Psoas muscle (tissue), 8 donors: ENCODE data around the gene MIAT. TPM values are rescaled to one million over a fixed set of nuclear protein-coding genes. Genes with fewer than 3 reads are reported as not detected.

ENCODE experiments used
- ATAC-seq, 4 donors: fragments of 200-7000 bp; cut with Tn5 transposase; one replicate each; pipeline ENCODE4 v1.9.1; 2020; ENCODE audit warnings: moderate library complexity in 3 of 4, mild to moderate bottlenecking in 2 of 4
- DNase-seq, 2 donors: peaks; one replicate each; pipeline ENCODE4 v3.0.0-alpha.2; 2020
- H3K27ac ChIP-seq: fragments of 200-600 bp; one replicate; pipeline ENCODE4 v1.8.0; 2022
- H3K27me3 ChIP-seq, 3 donors: fragments of 200-600 bp in 1 of 3; one replicate each; pipeline versions ENCODE4 v1.6.1 to v1.8.0; 2013 to 2022; ENCODE audit warnings: low read length in 2 of 3, mild to moderate bottlenecking in 2 of 3, moderate library complexity in 1 of 3; ENCODE audit not compliant: insufficient read depth in 3 of 3
- H3K36me3 ChIP-seq, 2 donors: fragments of 200-600 bp in 1 of 2; one replicate each; pipeline versions ENCODE4 v1.6.1 to v1.8.0; 2013 to 2022; ENCODE audit warnings: low read depth in 1 of 2, mild to moderate bottlenecking in 1 of 2, moderate library complexity in 1 of 2; ENCODE audit not compliant: insufficient read depth in 1 of 2
- H3K4me1 ChIP-seq: fragments of 200-600 bp; one replicate; pipeline ENCODE4 v1.8.0; 2022
- H3K4me3 ChIP-seq: fragments of 200-600 bp; one replicate; pipeline ENCODE4 v1.8.0; 2022; ENCODE audit warnings: mild to moderate bottlenecking
- H3K9me3 ChIP-seq: fragments of 200-600 bp; one replicate; pipeline ENCODE4 v1.8.0; 2022
- WGBS, 3 donors: extraction: QIAGEN DNeasy Blood & Tissue Kit; methylation state at CpG; one replicate each; pipeline versions ENCODE4 v1.1.6 to v1.1.7; 2013; 5-methylcytosine and 5-hydroxymethylcytosine counted together
- intact Hi-C, 2 donors: fragments of 100-400 bp; cut with DNase I; formaldehyde crosslinking; loops; one replicate each; pipeline versions ENCODE4 v1.11.0 to v1.14.2; 2022
- polyA plus RNA-seq, 3 donors: library from polyadenylated mRNA; stranded (reverse); fragments of 200-250 nt; gene quantifications; one replicate each; pipeline ENCODE4 v1.2.3, GENCODE V29; 2013
- total RNA-seq, 4 donors: library from RNA; stranded (reverse); fragmentation: NEBNext Ultra II Directional in 2 of 4; extraction: Animal tissue kit (Norgen Biotek cat#: 25700) in 2 of 4; gene quantifications; one replicate each; pipeline versions ENCODE4 v1.2.1 to v1.2.4, GENCODE V29; 2021 to 2023
- TF ChIP-seq, protein P1 (sequence below): fragments of 200-600 bp; IDR thresholded peaks from one replicate; pipeline ENCODE4 v1.8.0; 2022; ENCODE audit warnings: antibody characterized with exemption
- donor health status: healthy with polysubstance abuse.
- donor health status: DM: no; HTN: no; CAD: no; lungs with moderate emphysema.
- donor health status: Bipolar disorder and iron deficiency.
- donor health status: healthy.
- donor health status: DM: yes; HTN: yes; CAD: no.
- donor health status: DM: no; HTN: no; CAD: no.
- donor health status: DM: no; HTN: no; CAD: no.
- donor health status: DM: yes; HTN: yes; CAD: no.

The MIAT gene
- total and polyA plus RNA-seq, 7 donors = 0.04 to 0.59 (median 0.30) TPM

DNA sequence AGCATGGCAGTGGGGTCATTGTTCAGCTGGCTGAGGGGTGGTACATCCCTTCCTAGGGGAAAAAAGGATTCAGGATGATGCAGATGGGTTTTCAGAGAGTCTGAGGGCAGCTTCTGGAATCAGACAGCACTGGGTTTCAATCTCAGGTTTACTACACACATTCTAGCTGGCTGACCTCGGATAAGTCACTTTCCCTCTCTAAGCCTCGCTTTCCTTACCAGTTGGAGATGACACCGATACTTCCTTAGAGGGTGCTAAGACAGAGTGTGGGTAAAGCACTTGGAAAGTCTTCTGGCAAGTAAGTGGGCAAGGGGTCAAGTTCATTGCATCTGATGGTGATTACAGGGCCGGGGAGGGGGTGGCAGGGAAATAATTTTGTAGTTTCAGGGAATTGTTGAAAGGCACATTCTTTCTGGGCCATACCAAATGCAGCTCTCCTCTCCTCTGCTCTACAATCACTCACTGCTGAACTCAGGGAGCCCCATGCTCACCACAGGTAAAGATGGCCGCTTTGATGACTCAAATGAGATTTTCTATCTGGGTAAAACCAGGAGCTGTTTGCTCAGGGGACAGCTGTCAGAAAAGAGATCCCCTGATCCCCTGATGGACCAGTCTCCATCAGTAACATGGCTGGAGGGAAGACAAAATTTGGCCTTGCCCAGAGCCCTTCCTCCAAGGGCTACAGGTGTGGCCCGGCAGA is 6.5 kb upstream of the MIAT start:
- 78 to 82% (median 80%) methylated on average over 6 of the region's 6 CpGs for WGBS, 3 donors
- H3K27ac ChIP-seq = no peak overlapping the region
- peaks cover 0 to 18% (median 4%) of the 10 kb centered on the region in 3 donors for H3K27me3 ChIP-seq
- no peak overlapping the region for H3K4me3 ChIP-seq
- ATAC-seq = no peak
- no peaks in the 10 kb centered on the region for H3K36me3 ChIP-seq
- H3K4me1 ChIP-seq = no peaks in the 10 kb centered on the region
- no peak for DNase-seq
- intact Hi-C loops = no loop called here
- TF ChIP-seq, protein P1, sequence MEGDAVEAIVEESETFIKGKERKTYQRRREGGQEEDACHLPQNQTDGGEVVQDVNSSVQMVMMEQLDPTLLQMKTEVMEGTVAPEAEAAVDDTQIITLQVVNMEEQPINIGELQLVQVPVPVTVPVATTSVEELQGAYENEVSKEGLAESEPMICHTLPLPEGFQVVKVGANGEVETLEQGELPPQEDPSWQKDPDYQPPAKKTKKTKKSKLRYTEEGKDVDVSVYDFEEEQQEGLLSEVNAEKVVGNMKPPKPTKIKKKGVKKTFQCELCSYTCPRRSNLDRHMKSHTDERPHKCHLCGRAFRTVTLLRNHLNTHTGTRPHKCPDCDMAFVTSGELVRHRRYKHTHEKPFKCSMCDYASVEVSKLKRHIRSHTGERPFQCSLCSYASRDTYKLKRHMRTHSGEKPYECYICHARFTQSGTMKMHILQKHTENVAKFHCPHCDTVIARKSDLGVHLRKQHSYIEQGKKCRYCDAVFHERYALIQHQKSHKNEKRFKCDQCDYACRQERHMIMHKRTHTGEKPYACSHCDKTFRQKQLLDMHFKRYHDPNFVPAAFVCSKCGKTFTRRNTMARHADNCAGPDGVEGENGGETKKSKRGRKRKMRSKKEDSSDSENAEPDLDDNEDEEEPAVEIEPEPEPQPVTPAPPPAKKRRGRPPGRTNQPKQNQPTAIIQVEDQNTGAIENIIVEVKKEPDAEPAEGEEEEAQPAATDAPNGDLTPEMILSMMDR = no peak
- no peaks in the 10 kb centered on the region for H3K9me3 ChIP-seq

DNA sequence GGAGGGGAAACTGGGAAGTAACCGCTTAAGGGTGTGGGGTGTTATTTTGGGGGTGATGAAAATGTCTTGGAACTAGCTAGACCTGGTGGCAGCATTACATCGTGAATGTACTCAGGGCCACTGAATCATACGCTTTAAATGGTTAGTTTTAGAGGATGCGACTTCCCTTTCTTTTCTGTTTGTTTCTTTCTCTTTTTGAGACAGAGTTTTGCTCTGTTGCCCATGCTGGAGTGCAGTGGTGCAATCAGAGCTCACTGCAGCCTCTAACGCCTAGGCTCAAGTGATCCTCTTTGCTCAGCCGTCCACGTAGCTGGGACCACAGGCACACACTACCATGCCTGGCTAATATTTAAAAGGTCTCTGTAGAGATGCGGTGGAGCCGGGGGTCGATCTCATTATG is 5.6 kb upstream of the MIAT start:
- H3K4me1 ChIP-seq = peaks cover under 1% of the 10 kb centered on the region
- no peaks in the 10 kb centered on the region for H3K36me3 ChIP-seq
- no peak overlapping the region for H3K27ac ChIP-seq
- H3K4me3 ChIP-seq = no peak overlapping the region
- H3K9me3 ChIP-seq = no peaks in the 10 kb centered on the region
- WGBS, 3 donors = 74 to 79% (median 78%) methylated on average over 10 of the region's 10 CpGs
- ATAC-seq (no peak), DNase-seq (no peak)
- peaks cover 0 to 25% (median 5%) of the 10 kb centered on the region in 3 donors for H3K27me3 ChIP-seq
- TF ChIP-seq, protein P1 = no peak
- intact Hi-C loops = no loop called here

DNA sequence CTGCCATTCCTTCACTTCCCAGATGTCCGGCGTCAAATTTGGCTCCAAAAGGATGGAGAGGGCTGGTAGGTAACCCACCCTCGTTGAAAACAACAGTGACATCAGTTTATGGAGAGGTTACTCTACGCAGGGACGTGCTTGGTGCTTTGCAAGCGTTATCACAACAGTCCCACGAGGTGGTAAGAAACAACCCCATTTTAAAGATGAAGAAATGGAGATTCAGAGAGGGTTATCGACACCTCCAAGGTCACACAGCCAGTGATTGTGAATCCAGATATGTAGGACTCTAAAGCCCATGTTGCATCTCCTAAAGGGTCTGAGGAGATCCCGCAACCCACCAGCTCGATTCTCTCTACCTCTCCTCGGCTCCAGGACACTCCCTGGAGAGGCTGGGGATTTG is 773 bp downstream of the MIAT start:
- ATAC-seq (peak in 1 of 4 donors; percentile 7), DNase-seq (no peak)
- H3K36me3 ChIP-seq = no peaks in the 10 kb centered on the region
- peaks cover 23% of the 10 kb centered on the region for H3K4me1 ChIP-seq
- 5 to 6% (median 5%) methylated on average over 11 of the region's 11 CpGs for WGBS, 3 donors
- peaks cover 0 to 58% (median 11%) of the 10 kb centered on the region in 3 donors for H3K27me3 ChIP-seq
- peak overlapping the region; percentile 53 for H3K4me3 ChIP-seq
- intact Hi-C loops = no loop called here
- H3K27ac ChIP-seq = no peak overlapping the region
- no peaks in the 10 kb centered on the region for H3K9me3 ChIP-seq
- TF ChIP-seq, protein P1 = no peak

DNA sequence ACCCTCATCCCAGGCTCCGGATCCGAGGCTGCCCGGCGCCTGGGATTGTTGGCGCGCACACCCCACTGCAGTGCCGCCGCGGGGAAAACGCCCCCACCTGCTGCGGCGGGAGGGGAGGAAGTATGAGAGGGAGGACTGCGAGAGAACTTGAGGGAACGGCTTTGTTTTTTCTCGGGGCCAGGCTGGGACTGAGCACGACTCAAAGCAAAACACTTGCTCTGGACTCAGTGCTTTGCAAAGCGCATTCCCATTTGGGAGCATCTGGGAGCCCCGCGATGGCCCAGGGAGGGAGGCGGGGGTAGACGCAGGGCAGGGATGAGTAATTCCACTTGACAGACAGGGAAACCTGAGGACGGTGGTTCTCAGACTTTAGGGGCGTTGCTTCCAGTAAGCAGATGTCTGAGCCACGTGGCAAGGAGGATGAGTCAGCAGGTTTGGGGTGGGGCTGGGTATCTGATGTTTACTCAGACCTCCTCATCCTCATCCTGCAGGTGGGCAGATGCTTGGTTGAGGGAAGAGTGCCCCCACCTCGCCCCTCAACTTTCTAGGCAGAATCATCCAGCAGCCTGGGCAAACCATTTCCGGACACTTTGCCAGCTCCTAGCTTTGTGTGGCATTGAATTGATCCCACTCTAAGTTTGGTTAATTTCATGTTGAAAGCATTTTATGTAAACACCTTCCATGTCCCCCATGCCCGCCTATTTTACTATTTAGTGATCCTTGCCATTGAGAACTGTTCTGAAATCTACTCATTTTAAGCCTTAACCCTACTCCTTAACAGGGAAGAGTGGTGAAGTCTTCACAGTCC is 1.5 kb downstream of the MIAT start:
- WGBS, 3 donors = 3% methylated on average over 27 of the region's 27 CpGs
- DNase-seq (peak; percentile 45 to 71), ATAC-seq (peak; percentile 92 to 97 (median 95))
- TF ChIP-seq, protein P1 = no peak
- H3K9me3 ChIP-seq = no peaks in the 10 kb centered on the region
- no peaks in the 10 kb centered on the region for H3K36me3 ChIP-seq
- intact Hi-C loops = no loop called here
- H3K27me3 ChIP-seq = peaks cover 0 to 55% (median 14%) of the 10 kb centered on the region in 3 donors
- peaks cover 23% of the 10 kb centered on the region for H3K4me1 ChIP-seq
- no peak overlapping the region for H3K27ac ChIP-seq
- peak overlapping the region; percentile 53 for H3K4me3 ChIP-seq
